ENCODE measurements around the gene DDX24. TPM values are rescaled to one million over a fixed set of nuclear protein-coding genes. Genes with fewer than 3 reads are reported as not detected.

DDX24 gene
- polyA plus RNA-seq, 1 donor (not counting 4 experiments of a cell fraction or from before 2014, with no cell fraction given) = 171 TPM

- peaks cover 7 to 14% of the 10 kb centered on the region in 2 experiments for H3K36me3 ChIP-seq (ENCODE audit: control insufficient read depth in 2 of 2, extremely low read depth in 1 of 2, insufficient read depth in 2 of 2, low read length in 2 of 2)
- no peak overlapping the region for H2AFZ ChIP-seq (ENCODE audit: control insufficient read depth, low read length)
- H3K79me2 ChIP-seq (ENCODE audit: control insufficient read depth, insufficient read depth, low read length) = no peaks in the 10 kb centered on the region
- TF ChIP-seq CTCF (optimal IDR thresholded peaks at IDR 0.05 in 1 of 3, IDR thresholded peaks at IDR 0.05 in 1 of 3, conservative IDR thresholded peaks at IDR 0.05 in 1 of 3; ENCODE audit: extremely low read depth in 1 of 3, insufficient read depth in 2 of 3, low read length in 3 of 3) = no peak
- TF ChIP-seq EZH2 (IDR thresholded peaks at IDR 0.05; ENCODE audit: low read length) = no peak
- no peak overlapping the region for H3K4me3 ChIP-seq (ENCODE audit: control insufficient read depth in 2 of 3, extremely low read depth in 1 of 3, insufficient read depth in 2 of 3, low read depth in 1 of 3, low read length in 3 of 3)
- no peaks in the 10 kb centered on the region for H3K27me3 ChIP-seq (ENCODE audit: control insufficient read depth, extremely low read depth, insufficient read depth, low read length)
- dilution Hi-C loops (cut with MboI; ENCODE audit: extremely low pct_ligation_motif_present, low sequenced_read_pairs) = no loop called here
- no peak overlapping the region for H3K4me2 ChIP-seq (ENCODE audit: control insufficient read depth, extremely low read depth, insufficient read depth, low read depth, low read length)
- no peak for DNase-seq (ENCODE audit: low read depth, low spot score)
- no peak for FAIRE-seq
- no peaks in the 10 kb centered on the region for H3K9me1 ChIP-seq (ENCODE audit: control insufficient read depth, extremely low read depth, insufficient read depth, low read length)
- H3K9ac ChIP-seq (ENCODE audit: control insufficient read depth, extremely low read depth, insufficient read depth, low read length) = no peak overlapping the region
- no peaks in the 10 kb centered on the region for H4K20me1 ChIP-seq (ENCODE audit: control insufficient read depth, extremely low read depth, insufficient read depth, low read length)
- no peak overlapping the region for H3K27ac ChIP-seq (ENCODE audit: control insufficient read depth, insufficient read depth, low read length)
- no peaks in the 10 kb centered on the region for H3K9me3 ChIP-seq (ENCODE audit: control insufficient read depth, low read depth, low read length)
- H3K4me1 ChIP-seq (ENCODE audit: control insufficient read depth, extremely low read depth, insufficient read depth, low read length) = no peaks in the 10 kb centered on the region
Observed at GRCh38 chr14:94040796-94041195, 40.2 kb downstream of the DDX24 start.

GRCh38 chr14:94040247-94040646 is 40.8 kb downstream of the DDX24 start:
- DNase-seq (ENCODE audit: low read depth, low spot score) (no peak), FAIRE-seq (no peak)
- H3K36me3 ChIP-seq (ENCODE audit: control insufficient read depth in 2 of 2, extremely low read depth in 1 of 2, insufficient read depth in 2 of 2, low read length in 2 of 2) = peaks cover 5 to 14% of the 10 kb centered on the region in 2 experiments
- H3K4me1 ChIP-seq (ENCODE audit: control insufficient read depth, extremely low read depth, insufficient read depth, low read length) = no peaks in the 10 kb centered on the region
- no peaks in the 10 kb centered on the region for H3K9me3 ChIP-seq (ENCODE audit: control insufficient read depth, low read depth, low read length)
- no peak overlapping the region for H2AFZ ChIP-seq (ENCODE audit: control insufficient read depth, low read length)
- H3K9me1 ChIP-seq (ENCODE audit: control insufficient read depth, extremely low read depth, insufficient read depth, low read length) = no peaks in the 10 kb centered on the region
- dilution Hi-C loops (cut with MboI; ENCODE audit: extremely low pct_ligation_motif_present, low sequenced_read_pairs) = no loop called here
- no peak overlapping the region for H3K27ac ChIP-seq (ENCODE audit: control insufficient read depth, insufficient read depth, low read length)
- no peak overlapping the region for H3K4me2 ChIP-seq (ENCODE audit: control insufficient read depth, extremely low read depth, insufficient read depth, low read depth, low read length)
- no peak overlapping the region for H3K4me3 ChIP-seq (ENCODE audit: control insufficient read depth in 2 of 3, extremely low read depth in 1 of 3, insufficient read depth in 2 of 3, low read depth in 1 of 3, low read length in 3 of 3)
- TF ChIP-seq EZH2 (IDR thresholded peaks at IDR 0.05; ENCODE audit: low read length) = no peak
- TF ChIP-seq CTCF (optimal IDR thresholded peaks at IDR 0.05 in 1 of 3, IDR thresholded peaks at IDR 0.05 in 1 of 3, conservative IDR thresholded peaks at IDR 0.05 in 1 of 3; ENCODE audit: extremely low read depth in 1 of 3, insufficient read depth in 2 of 3, low read length in 3 of 3) = no peak
- H3K9ac ChIP-seq (ENCODE audit: control insufficient read depth, extremely low read depth, insufficient read depth, low read length) = no peak overlapping the region
- no peaks in the 10 kb centered on the region for H4K20me1 ChIP-seq (ENCODE audit: control insufficient read depth, extremely low read depth, insufficient read depth, low read length)
- no peaks in the 10 kb centered on the region for H3K27me3 ChIP-seq (ENCODE audit: control insufficient read depth, extremely low read depth, insufficient read depth, low read length)
- H3K79me2 ChIP-seq (ENCODE audit: control insufficient read depth, insufficient read depth, low read length) = no peaks in the 10 kb centered on the region

Measured in keratinocyte (primary cell).